C4-2B (cell line): ENCODE measurements around the gene ITGB4.

Experiments used
- ZFX ChIP-seq: fragments of 450-650 bp; IDR thresholded peaks from 2 replicates; pipeline ENCODE4 v1.6.1; 2017
- TF ChIP-seq, protein P1 (sequence below): fragments of 450-650 bp; conservative IDR thresholded peaks from 2 replicates; pipeline ENCODE4 v1.5.1; 2017; ENCODE audit warnings: mild to moderate bottlenecking

DNA sequence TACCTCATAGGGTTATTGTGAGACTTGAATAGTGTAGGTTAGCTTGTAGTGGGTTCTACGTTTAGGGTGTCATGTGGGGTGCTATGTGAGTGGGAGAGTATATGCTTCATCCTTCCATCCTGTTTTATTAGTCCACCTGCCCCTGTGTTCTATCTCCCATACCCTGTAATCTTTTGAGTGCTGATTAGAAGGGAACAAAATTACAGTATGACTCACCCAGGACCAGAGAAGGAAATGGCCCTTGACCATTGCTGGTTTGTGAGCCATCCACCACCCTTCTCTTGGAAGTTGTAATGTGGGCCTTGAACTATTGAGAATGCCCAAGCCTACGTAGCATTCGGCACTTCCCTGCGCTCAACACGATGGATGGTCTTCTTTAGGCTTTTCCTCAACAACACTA is 37.0 kb upstream of the ITGB4 start:
- TF ChIP-seq, protein P1, sequence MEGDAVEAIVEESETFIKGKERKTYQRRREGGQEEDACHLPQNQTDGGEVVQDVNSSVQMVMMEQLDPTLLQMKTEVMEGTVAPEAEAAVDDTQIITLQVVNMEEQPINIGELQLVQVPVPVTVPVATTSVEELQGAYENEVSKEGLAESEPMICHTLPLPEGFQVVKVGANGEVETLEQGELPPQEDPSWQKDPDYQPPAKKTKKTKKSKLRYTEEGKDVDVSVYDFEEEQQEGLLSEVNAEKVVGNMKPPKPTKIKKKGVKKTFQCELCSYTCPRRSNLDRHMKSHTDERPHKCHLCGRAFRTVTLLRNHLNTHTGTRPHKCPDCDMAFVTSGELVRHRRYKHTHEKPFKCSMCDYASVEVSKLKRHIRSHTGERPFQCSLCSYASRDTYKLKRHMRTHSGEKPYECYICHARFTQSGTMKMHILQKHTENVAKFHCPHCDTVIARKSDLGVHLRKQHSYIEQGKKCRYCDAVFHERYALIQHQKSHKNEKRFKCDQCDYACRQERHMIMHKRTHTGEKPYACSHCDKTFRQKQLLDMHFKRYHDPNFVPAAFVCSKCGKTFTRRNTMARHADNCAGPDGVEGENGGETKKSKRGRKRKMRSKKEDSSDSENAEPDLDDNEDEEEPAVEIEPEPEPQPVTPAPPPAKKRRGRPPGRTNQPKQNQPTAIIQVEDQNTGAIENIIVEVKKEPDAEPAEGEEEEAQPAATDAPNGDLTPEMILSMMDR = no peak
- TF ChIP-seq ZFX = no peak
